Activated T-helper 17 cell treated with anti-CD3 and anti-CD28 coated beads, Interleukin-2, amount 50 U/mL, for 72 hours (primary cell): ENCODE measurements around the gene KRTAP10-8. TPM values are rescaled to one million over a fixed set of nuclear protein-coding genes. Genes with fewer than 3 reads are reported as not detected.
"Not testable (repeated sequence)": the region's sequence is repeated elsewhere in the genome, so short reads cannot be mapped to it uniquely, and the experiment has no call there.

Source experiments
- ATAC-seq: fragments of 150-1000 bp; cut with Tn5 transposase; replicated peaks from 2 replicates; pipeline ENCODE4 v1.10.0; 2021; ENCODE audit warnings: mild to moderate bottlenecking, moderate library complexity
- H3K27ac Mint-ChIP-seq: one replicate; pipeline ENCODE4 v1.8.0; 2022; ENCODE audit warnings: mixed read lengths
- H3K27me3 Mint-ChIP-seq: one replicate; pipeline ENCODE4 v1.8.0; 2022; ENCODE audit warnings: mixed read lengths
- H3K36me3 Mint-ChIP-seq: one replicate; pipeline ENCODE4 v1.8.0; 2022; ENCODE audit warnings: low read depth, mild to moderate bottlenecking, mixed read lengths
- H3K4me1 Mint-ChIP-seq: one replicate; pipeline ENCODE4 v1.8.0; 2022; ENCODE audit warnings: mixed read lengths
- H3K4me3 Mint-ChIP-seq: one replicate; pipeline ENCODE4 v1.8.0; 2022; ENCODE audit warnings: mild to moderate bottlenecking, mixed read lengths
- H3K9me3 Mint-ChIP-seq: one replicate; pipeline ENCODE4 v1.8.0; 2022; ENCODE audit warnings: mixed read lengths
- total RNA-seq, 2 donors: library from RNA; stranded (reverse); gene quantifications; one replicate each; pipeline ENCODE4 v1.2.3, GENCODE V29; 2022

KRTAP10-8 gene
- total RNA-seq, 2 donors from 2014 or later, result not detected

DNA sequence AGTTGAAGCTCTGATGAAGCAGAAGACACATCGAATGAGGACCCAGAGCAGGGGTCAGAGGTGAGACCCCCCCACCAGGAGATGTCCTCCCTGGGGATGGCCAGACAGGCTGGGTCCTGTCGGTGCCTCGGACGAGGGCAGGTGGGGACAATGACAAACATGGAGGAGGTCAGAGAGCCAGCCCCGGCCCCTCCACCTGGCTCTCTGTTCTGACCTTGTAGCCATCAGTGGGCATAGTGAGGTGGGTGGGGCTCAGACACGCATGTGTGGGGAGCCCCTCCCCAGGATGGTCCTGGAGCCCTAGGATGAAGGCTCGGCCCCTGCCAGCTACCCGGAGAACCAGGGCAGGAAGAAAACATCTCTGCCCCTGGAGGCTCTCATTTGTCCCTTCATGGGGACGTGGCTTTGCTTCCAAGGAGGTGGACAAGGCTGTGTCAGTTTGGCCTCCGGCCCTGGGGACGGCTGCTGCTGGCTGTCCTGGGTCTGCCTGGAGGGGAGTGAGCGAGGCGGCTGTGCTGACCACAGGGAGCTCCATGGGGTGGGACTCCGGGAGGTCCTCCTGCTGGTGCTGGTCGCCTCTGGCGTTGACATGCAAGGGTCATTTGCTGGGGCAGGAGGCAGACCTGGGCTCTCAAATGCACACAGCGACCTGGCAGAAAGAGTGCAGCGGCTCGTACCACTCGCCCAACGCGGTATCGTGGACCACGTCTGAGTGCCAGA, 22.1 kb upstream of the KRTAP10-8 start:
- Mint-ChIP-seq H3K27me3 (peaks cover 19% of the 10 kb centered on the region), H3K4me1 (no peaks in the 10 kb centered on the region)

DNA sequence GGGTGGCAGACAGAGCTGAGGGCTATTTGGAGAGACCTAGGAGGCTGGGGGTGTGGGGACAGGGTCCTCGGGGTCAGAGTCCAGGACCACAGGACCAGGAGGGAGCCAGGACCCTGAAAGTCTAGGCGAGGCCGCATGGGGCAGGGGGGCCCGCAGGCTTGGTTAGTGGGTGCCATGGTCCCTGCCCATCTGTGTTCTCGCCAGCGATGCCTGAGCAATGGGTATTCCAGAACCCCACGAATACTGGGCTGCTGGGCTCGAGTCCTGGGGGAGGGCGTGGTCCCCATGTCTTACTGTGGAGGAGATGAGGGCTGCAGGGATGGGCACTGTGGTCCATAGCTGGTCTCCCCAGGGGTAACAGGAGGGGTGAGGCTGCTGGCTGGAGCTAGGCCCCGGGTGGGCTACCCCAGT, 21.6 kb upstream of the KRTAP10-8 start:
- H3K9me3 Mint-ChIP-seq, result no peaks in the 10 kb centered on the region
- H3K4me1 Mint-ChIP-seq, result no peaks in the 10 kb centered on the region
- no peak overlapping the region for H3K4me3 Mint-ChIP-seq
- no peak overlapping the region for H3K27ac Mint-ChIP-seq
- ATAC-seq, result no peak
- peaks cover 17% of the 10 kb centered on the region for H3K27me3 Mint-ChIP-seq
- H3K36me3 Mint-ChIP-seq, result no peaks in the 10 kb centered on the region

More for the DNA sequence above, 22.1 kb upstream of the KRTAP10-8 start:
- Mint-ChIP-seq H3K36me3 (no peaks in the 10 kb centered on the region), H3K27ac (no peak overlapping the region), H3K9me3 (no peaks in the 10 kb centered on the region), H3K4me3 (no peak overlapping the region)
- no peak for ATAC-seq

DNA sequence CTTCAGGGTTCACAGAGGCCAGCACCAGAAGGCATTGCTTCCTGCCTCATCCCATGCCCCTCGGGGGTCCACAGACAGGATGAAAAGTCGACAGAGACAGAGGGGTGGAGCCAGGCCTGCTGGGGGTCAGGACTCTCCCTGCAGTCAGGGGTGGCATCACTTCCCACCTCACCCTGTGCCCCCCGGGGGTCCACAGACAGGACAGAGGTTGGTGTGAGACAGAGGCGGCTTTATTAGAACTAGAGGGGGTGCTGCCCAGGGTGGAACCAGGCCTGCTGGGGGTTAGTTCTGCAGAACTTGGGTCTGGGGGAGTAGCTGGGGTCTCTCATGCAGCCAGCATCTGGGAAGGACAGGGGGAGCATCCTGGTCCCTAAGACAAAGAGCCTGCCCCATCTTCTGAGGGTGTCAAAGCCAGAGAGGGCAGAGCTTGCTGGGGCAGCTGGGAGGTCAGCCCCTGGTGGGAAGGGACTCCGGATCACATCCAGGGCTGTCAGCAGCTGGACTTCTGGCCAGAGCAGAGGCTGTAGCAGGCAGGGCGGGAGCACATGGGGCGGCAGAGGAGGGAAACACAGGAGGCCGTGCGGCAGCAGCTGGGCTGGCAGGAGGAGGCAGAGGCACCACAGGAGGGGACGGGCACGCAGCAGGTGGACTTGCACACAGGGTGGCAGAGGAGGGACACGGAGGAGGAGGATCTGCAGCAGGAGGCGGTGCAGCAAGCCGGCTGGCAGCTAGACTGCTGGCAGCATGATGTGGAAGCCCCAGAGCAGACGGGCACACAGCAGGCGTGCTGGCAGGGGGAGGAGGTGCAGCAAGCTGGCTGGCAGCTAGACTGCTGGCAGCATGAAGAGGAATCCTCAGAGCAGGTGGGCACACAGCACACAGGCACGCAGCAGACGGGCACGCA, 20.7 kb upstream of the KRTAP10-8 start:
- not testable (repeated sequence) for H3K36me3 Mint-ChIP-seq, H3K4me3 Mint-ChIP-seq, H3K27ac Mint-ChIP-seq, ATAC-seq, H3K9me3 Mint-ChIP-seq, H3K4me1 Mint-ChIP-seq
- H3K27me3 Mint-ChIP-seq, result peaks cover 14% of the 10 kb centered on the region

DNA sequence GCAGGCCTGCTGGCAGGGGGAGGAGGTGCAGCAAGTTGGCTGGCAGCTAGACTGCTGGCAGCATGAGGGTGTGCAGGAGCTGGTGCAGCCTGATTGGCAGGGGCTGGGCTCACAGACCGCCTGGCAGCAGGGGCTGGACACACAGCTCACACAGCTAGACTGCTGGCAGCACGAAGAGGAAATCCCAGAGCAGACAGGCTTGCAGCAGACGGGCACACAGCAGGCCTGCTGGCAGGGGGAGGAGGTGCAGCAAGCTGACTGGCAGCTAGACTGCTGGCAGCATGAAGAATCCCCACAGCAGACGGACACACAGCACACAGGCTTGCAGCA, 20.1 kb upstream of the KRTAP10-8 start:
- not testable (repeated sequence) for H3K9me3 Mint-ChIP-seq, H3K4me3 Mint-ChIP-seq, H3K4me1 Mint-ChIP-seq, H3K27ac Mint-ChIP-seq, H3K36me3 Mint-ChIP-seq, H3K27me3 Mint-ChIP-seq, ATAC-seq

DNA sequence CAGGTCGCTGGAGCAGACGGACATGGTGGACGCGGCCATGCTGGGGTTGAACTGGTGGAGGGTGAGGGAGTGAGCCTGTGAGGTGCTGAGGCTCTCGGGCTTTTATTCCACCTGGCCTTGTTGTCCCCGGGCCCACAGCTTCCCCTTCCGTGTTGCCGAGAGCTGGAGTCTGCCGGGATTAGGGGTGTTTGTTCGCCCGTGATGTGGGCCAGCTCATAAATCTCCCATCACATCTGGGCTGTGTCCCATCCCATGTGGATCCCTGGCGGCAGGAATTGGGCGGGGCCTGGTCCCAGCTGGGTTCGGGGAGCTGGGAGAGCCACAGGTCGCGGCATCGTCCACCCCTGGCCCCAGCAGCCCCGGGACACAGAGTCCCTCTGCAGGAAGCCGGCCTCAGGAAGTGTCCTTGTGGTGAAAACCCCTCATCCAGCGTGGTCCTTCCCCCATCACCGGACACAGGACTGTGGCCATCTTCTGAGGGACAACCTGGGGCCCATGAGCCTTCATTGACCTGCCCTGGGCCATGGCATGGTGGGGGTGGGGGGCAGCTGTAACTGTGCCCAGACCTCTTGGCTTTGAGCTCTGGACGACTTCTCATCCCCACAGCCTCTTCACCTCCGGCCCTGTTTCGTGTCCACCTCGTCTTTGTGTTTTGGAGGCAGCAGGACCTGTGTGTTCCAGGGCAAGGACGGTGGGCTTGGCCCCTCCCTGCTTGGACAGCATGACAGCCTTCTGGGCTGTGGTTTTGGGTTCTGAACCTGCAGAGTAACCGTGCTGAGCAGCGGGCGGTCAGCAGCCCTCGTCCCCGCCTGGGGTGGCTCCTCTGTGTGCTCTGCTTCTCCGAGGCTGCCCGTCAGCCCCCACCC, 19.2 kb upstream of the KRTAP10-8 start, which contains the start of gene KRTAP10-6:
KRTAP10-6 (minus strand) TSS at position 60 of the 866 bp plus-strand sequence; CDS start at position 39, 21 bp downstream.
- Mint-ChIP-seq H3K4me3 (no peak within 1 kb of the TSS), H3K9me3 (no peaks in the 10 kb centered on the region), H3K27ac (no peak within 1 kb of the TSS), H3K36me3 (no peaks in the 10 kb centered on the region), H3K4me1 (no peaks in the 10 kb centered on the region), H3K27me3 (peaks cover 3% of the 10 kb centered on the region)
- no peak for ATAC-seq

DNA sequence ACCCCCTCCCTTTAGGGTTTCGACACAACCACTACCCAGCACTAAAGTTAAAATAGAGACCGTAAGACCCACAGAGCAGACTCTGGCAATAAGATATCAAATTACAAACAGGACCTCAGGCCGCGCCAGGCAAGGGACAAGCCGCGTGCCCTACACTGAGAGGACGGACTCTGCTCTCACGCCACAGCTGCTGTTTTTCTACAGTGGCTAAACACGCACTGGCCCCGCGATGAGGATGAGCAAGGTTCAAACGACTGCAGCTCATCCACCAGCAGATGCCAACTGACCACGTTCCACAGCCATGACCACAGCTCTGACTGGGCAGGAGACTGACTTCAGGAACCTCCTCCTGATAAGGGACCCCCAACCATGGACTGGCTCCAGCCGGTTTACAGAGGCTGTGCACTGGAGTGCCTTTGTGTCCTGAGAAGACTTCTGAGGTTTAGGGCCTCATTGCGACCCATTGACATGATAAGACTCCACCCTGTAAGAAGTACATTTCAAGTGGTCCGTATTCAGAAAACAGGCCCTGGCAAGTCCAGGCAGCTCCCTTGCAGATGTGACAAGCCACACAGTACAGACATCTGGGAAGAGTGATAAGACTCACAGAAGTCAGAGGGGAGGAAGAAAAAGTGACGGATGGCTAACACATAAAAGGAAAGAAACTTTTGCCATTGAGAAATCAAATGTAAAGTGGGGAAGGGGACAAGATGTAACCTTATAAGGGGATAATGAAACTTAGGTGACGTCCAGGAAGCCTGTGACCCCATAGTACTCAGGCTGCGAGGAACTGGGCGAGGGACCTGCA, 18.1 kb upstream of the KRTAP10-8 start:
- Mint-ChIP-seq H3K9me3 (peaks cover 4% of the 10 kb centered on the region), H3K36me3 (no peaks in the 10 kb centered on the region), H3K27ac (no peak overlapping the region), H3K4me1 (no peaks in the 10 kb centered on the region), H3K4me3 (no peak overlapping the region), H3K27me3 (peaks cover 7% of the 10 kb centered on the region)
- ATAC-seq, result no peak

DNA sequence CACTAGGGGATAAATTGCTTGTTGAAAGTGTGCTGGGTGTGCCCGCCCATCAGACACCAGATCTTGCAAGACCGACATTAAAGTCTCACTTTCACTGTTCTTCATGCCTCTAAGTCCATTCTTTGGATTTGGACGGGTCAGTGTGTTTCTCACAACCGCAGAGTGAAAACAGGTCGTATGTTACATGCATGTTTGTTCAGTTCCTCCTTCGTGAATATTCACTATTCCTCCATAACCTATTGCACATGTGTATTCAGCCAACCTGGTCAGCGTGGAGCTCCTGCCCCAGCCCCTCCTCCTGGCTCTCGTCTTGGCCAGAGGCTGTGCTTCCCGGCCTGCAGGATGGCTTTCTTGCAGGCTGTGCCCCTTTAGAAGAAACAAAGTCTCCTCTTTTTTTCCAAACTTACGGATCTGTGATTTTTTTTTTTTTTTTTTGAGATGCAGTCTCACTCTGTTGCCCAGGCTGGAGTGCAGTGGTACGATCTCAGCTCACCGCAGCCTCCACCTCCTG, 17.4 kb upstream of the KRTAP10-8 start:
- Mint-ChIP-seq H3K36me3 (no peaks in the 10 kb centered on the region), H3K27ac (no peak overlapping the region), H3K4me3 (no peak overlapping the region), H3K27me3 (peaks cover 4% of the 10 kb centered on the region), H3K4me1 (no peaks in the 10 kb centered on the region), H3K9me3 (peaks cover 5% of the 10 kb centered on the region)
- ATAC-seq, result no peak

DNA sequence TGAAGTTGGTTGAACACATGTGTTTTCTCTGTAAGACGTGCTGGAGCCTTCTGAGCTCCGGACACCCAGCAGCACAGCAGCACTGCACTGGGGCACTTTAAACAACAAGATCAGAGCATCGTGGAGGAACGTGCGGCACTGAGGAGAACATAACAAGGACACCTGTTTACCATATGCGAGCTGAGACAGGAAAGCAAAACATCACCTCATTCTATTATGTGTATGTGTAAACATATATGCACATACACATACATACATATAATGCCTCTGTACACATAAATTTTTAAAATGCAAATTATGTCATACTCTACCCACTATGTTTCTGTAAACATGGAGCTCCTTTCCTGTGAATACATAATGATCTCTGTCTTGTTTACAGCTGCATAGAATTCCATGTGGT, 16.4 kb upstream of the KRTAP10-8 start:
- Mint-ChIP-seq H3K36me3 (no peaks in the 10 kb centered on the region), H3K27me3 (peaks cover 4% of the 10 kb centered on the region), H3K4me1 (no peaks in the 10 kb centered on the region), H3K27ac (no peak overlapping the region), H3K9me3 (peaks cover 5% of the 10 kb centered on the region), H3K4me3 (no peak overlapping the region)
- no peak for ATAC-seq

DNA sequence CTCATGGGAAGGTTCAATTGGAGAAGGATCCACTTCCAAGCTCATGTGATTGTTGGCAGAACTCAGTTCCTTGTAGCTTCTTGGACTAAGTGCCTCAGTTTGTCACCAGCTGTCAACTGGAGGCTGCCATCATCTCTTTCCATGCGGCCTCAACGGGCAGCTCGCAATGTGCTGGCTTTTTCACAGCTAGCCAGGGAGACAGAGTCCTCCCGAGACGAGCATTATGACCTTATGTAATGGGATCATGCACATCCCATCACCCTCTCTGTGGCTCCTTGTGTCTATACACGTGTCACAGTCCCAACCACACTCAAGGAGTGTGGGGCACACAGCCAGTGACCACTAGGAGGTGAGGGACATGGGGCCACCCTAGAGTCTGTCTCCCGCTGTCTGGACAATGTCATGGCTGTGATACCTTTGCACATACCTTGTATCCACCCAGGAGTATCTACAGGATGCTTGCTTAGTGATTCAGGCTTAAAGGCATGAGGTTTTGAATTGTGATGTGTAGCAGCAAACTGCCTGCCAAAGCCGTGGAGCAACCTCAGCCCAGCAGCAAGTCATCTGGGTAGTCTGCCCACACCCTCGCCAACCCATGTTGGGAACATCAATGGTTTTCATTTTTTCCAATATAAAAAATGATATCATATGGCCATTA, 15.7 kb upstream of the KRTAP10-8 start:
- no peak overlapping the region for H3K27ac Mint-ChIP-seq
- H3K4me3 Mint-ChIP-seq, result no peak overlapping the region
- peak; percentile 28 for ATAC-seq
- H3K4me1 Mint-ChIP-seq, result no peaks in the 10 kb centered on the region
- H3K27me3 Mint-ChIP-seq, result peaks cover 4% of the 10 kb centered on the region
- H3K36me3 Mint-ChIP-seq, result no peaks in the 10 kb centered on the region
- H3K9me3 Mint-ChIP-seq, result peaks cover 5% of the 10 kb centered on the region

DNA sequence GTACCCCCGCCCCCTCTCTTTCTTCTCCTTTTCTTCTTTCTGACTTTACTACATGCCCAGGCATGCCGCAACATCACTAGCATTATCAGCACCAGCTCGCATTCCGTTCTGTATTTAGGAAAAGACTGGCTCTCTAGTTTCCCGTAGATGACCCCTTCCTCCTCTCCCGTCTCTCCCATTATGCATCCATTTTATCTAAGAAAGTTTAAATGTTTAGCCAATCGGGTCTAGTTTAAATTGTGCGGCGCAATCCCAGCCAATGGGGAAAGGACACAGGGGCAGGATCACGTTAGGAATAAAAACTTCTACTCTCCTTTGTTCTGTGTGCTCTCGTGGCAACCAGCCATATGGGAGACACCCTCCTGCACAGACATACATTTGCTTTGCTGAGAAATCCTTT, 13.8 kb upstream of the KRTAP10-8 start:
- Mint-ChIP-seq H3K27me3 (peaks cover 4% of the 10 kb centered on the region), H3K4me3 (no peak overlapping the region), H3K4me1 (no peaks in the 10 kb centered on the region), H3K36me3 (no peaks in the 10 kb centered on the region), H3K27ac (no peak overlapping the region), H3K9me3 (peaks cover 5% of the 10 kb centered on the region)
- ATAC-seq, result no peak

DNA sequence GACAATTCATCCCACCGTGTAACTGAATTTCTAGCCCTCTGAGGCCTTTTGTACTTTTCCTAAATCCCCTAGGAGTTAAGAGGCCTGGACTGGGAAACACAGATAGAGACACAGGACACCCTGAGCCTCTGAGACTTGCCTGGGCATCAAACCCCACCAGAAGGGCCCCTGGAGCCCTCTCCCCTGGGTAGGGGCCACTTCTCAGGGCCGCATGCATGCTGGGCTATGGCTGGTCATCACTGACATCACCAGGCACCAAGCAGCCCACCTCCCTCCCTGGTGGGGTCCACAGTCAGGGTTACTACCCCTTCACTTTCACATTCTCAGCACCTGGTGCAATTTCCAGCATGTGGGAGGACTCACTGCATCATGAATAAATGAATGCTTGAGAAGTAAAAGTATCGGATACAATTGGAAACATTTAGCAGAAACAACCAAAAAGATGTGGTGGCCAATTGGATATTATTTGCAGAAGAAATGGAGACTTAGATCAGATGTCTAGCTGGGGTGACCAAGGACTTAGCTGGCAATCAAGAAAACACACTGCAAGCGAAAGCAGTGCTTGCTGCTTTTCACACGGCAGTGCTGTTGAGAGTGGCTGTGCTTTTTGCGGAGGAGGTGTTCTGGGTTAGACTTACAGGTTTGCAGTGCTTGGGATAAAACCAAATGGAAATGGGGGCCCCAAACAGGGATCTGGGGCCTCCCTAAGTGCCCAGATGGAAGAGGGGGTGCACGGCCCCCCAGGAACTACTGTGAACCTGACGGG, 12.4 kb upstream of the KRTAP10-8 start:
- no peaks in the 10 kb centered on the region for H3K4me1 Mint-ChIP-seq
- peaks cover 4% of the 10 kb centered on the region for H3K27me3 Mint-ChIP-seq
- no peak overlapping the region for H3K4me3 Mint-ChIP-seq
- H3K27ac Mint-ChIP-seq, result no peak overlapping the region
- peaks cover 5% of the 10 kb centered on the region for H3K9me3 Mint-ChIP-seq
- no peaks in the 10 kb centered on the region for H3K36me3 Mint-ChIP-seq
- no peak for ATAC-seq

DNA sequence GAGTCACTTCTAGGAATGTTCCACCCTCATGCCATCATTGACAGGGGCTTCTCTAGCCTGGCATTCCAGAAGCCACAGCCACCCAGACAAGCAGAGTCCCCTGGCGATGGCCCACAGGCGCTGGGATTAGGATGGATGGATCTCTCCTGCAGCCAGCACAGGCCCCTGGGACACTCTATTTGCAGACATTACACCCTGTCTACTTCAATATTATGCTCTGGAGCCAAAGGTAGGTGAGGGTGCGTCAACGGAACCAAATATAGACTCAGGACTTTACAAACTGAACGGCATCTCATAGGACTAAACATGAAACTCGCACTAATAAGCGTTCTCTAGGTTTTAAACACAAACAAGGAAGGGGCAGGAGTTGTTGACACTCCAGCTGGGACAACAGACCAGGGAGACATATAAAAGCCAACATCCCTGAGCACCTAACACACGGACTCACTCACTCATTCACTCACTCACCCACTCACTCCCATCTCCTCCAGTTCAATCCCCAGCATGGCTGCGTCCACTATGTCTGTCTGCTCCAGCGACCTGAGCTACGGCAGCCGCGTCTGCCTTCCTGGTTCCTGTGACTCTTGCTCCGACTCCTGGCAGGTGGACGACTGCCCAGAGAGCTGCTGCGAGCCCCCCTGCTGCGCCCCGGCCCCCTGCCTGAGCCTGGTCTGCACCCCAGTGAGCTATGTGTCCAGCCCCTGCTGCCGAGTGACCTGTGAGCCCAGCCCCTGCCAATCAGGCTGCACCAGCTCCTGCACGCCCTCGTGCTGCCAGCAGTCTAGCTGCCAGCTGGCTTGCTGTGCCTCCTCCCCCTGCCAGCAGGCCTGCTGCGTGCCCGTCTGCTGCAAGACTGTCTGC, 11.5 kb upstream of the KRTAP10-8 start, which contains the start of gene KRTAP10-7:
KRTAP10-7 (plus strand) TSS at position 480 of the 861 bp plus-strand sequence; CDS start at position 505, 25 bp downstream.
- not testable (repeated sequence) for ATAC-seq, H3K27ac Mint-ChIP-seq, H3K9me3 Mint-ChIP-seq, H3K36me3 Mint-ChIP-seq, H3K27me3 Mint-ChIP-seq, H3K4me3 Mint-ChIP-seq, H3K4me1 Mint-ChIP-seq
